GM23338 (cell line): Measurements from ENCODE around the gene CPLX1. TPM values are rescaled to one million over a fixed set of nuclear protein-coding genes. Genes with fewer than 3 reads are reported as not detected.

Source experiments
- ATAC-seq: fragments of 200-7000 bp; cut with Tn5 transposase; 3 replicates; pipeline ENCODE4 v1.9.1; 2020
- DNase-seq: peaks from one replicate; pipeline ENCODE4 v3.0.0-alpha.2; 2015; ENCODE audit warnings: low spot score
- H2AFZ ChIP-seq: fragments of 200-600 bp; sonication (generic); 2 replicates; pipeline ENCODE4 v1.8.0; 2016; ENCODE audit warnings: antibody characterized with exemption, mild to moderate bottlenecking, moderate library complexity
- H3F3A ChIP-seq: fragments of 200-600 bp; sonication (generic); replicated peaks from 2 replicates; pipeline ENCODE4 v1.8.0; 2017; ENCODE audit warnings: antibody characterized with exemption, mixed run types, low read depth
- H3K27ac ChIP-seq: fragments of 200-600 bp; sonication (generic); 2 replicates; pipeline ENCODE4 v1.6.1; 2016; ENCODE audit warnings: low read depth
- H3K27me3 ChIP-seq: fragments of 200-600 bp; sonication (generic); 2 replicates; pipeline ENCODE4 v1.8.0; 2016; ENCODE audit warnings: mild to moderate bottlenecking, mixed run types, moderate library complexity; ENCODE audit not compliant: insufficient read depth
- H3K36me3 ChIP-seq: fragments of 200-600 bp; sonication (generic); 2 replicates; pipeline ENCODE4 v1.8.0; 2016; ENCODE audit warnings: mild to moderate bottlenecking; ENCODE audit not compliant: insufficient read depth
- H3K4me1 ChIP-seq: fragments of 200-600 bp; sonication (generic); 2 replicates; pipeline ENCODE4 v1.8.0; 2016; ENCODE audit warnings: mild to moderate bottlenecking, moderate library complexity; ENCODE audit not compliant: insufficient read depth
- H3K4me2 ChIP-seq: fragments of 200-600 bp; sonication (generic); 2 replicates; pipeline ENCODE4 v1.7.1; 2017; ENCODE audit warnings: mixed run types
- H3K4me3 ChIP-seq: fragments of 200-600 bp; sonication (generic); 2 replicates; pipeline ENCODE4 v1.6.1; 2016; ENCODE audit warnings: mixed run types
- H3K79me2 ChIP-seq: fragments of 200-600 bp; sonication (generic); replicated peaks from 2 replicates; pipeline ENCODE4 v1.8.0; 2017; ENCODE audit warnings: mild to moderate bottlenecking; ENCODE audit not compliant: insufficient read depth
- H3K9me2 ChIP-seq: fragments of 200-600 bp; sonication (generic); 2 replicates; pipeline ENCODE4 v1.8.0; 2017; ENCODE audit not compliant: insufficient read depth
- H4K20me1 ChIP-seq: fragments of 200-600 bp; sonication (generic); replicated peaks from 2 replicates; pipeline ENCODE4 v1.8.0; 2017; ENCODE audit warnings: mild to moderate bottlenecking; ENCODE audit not compliant: insufficient read depth
- H3K27ac Mint-ChIP-seq: 2 replicates; pipeline ENCODE4 v1.8.0; 2020; ENCODE audit warnings: inconsistent platforms, mild to moderate bottlenecking, moderate library complexity, mixed read lengths
- H3K27me3 Mint-ChIP-seq: 3 replicates; pipeline ENCODE4 v1.8.0; 2022; ENCODE audit warnings: low read depth, mild to moderate bottlenecking, moderate library complexity, mixed read lengths, inconsistent platforms; ENCODE audit not compliant: insufficient read depth, poor library complexity
- H3K36me3 Mint-ChIP-seq: 3 replicates; pipeline ENCODE4 v1.8.0; 2021; ENCODE audit warnings: low read depth, mild to moderate bottlenecking, inconsistent platforms, moderate library complexity, mixed read lengths
- H3K4me1 Mint-ChIP-seq: 3 replicates; pipeline ENCODE4 v1.8.0; 2020; ENCODE audit warnings: mild to moderate bottlenecking, inconsistent platforms, mixed read lengths
- H3K4me3 Mint-ChIP-seq: 3 replicates; pipeline ENCODE4 v1.8.0; 2021; ENCODE audit warnings: moderate library complexity, mild to moderate bottlenecking, inconsistent platforms, mixed read lengths
- H3K9me3 Mint-ChIP-seq: 3 replicates; pipeline ENCODE4 v1.8.0; 2020; ENCODE audit warnings: moderate library complexity, mild to moderate bottlenecking, inconsistent platforms, mixed read lengths
- CREB1 ChIP-seq: fragments of 250-450 bp; sonication (Bioruptor Pico); IDR thresholded peaks from 2 replicates; pipeline ENCODE4 v1.5.0; 2020; ENCODE audit warnings: low read depth, mild to moderate bottlenecking, moderate library complexity
- ETS1 ChIP-seq: IDR thresholded peaks from 2 replicates; pipeline ENCODE4 v1.6.1; 2016; ENCODE audit warnings: antibody characterized with exemption
- EZH2 ChIP-seq: fragments of 200-600 bp; sonication (generic); IDR thresholded peaks from one replicate; pipeline ENCODE4 v1.8.0; 2017; ENCODE audit warnings: antibody characterized with exemption, mild to moderate bottlenecking, low read depth; ENCODE audit not compliant: unreplicated experiment
- EZH2phosphoT487 ChIP-seq: fragments of 200-600 bp; sonication (generic); IDR thresholded peaks from one replicate; pipeline ENCODE4 v1.8.1; 2018; ENCODE audit warnings: antibody characterized with exemption; ENCODE audit not compliant: unreplicated experiment
- NANOG ChIP-seq: IDR thresholded peaks from 2 replicates; pipeline ENCODE4 v1.6.1; 2016; ENCODE audit warnings: antibody characterized with exemption, borderline replicate concordance
- POLR2AphosphoS5 ChIP-seq: IDR thresholded peaks from 2 replicates; pipeline ENCODE4 v1.6.1; 2016; ENCODE audit warnings: antibody characterized with exemption, low read depth
- REST ChIP-seq: IDR thresholded peaks from one replicate; pipeline ENCODE4 v1.6.1; 2018; ENCODE audit warnings: antibody characterized with exemption; ENCODE audit not compliant: unreplicated experiment
- STAT1 ChIP-seq: IDR thresholded peaks from one replicate; pipeline ENCODE4 v1.6.1; 2016; ENCODE audit warnings: antibody characterized with exemption; ENCODE audit not compliant: unreplicated experiment
- ZNF114 ChIP-seq: fragments of 250-450 bp; sonication (Bioruptor Pico); IDR thresholded peaks from 2 replicates; pipeline ENCODE4 v1.5.0; 2020; ENCODE audit warnings: mild to moderate bottlenecking, moderate library complexity
- ZNF462 ChIP-seq: fragments of 250-450 bp; sonication (Bioruptor Pico); IDR thresholded peaks from 2 replicates; pipeline ENCODE4 v1.5.0; 2020; ENCODE audit warnings: mild to moderate bottlenecking, moderate library complexity
- polyA plus RNA-seq: library from polyadenylated mRNA; unstranded; fragments of >200 nt; fragmentation: Nextera tagmentation; extraction: Ambion mirVana; gene quantifications from 2 replicates; pipeline ENCODE4 v1.2.1, GENCODE V29; 2016
- total RNA-seq: library from RNA; depleted of rRNA; stranded (reverse); fragments of >200 nt; shearing (Covaris generic); gene quantifications from 2 replicates; pipeline ENCODE4 v1.2.3, GENCODE V29; 2014
- TF ChIP-seq, protein P1 (sequence below), 2 experiments: fragments of 200-600 bp in 1 of 2; sonication (generic) in 1 of 2; conservative IDR thresholded peaks; 2 replicates each; pipeline versions ENCODE4 v1.5.1 to v1.6.1; 2016 to 2017; ENCODE audit warnings: antibody characterized with exemption in 2 of 2, low read depth in 2 of 2, mild to moderate bottlenecking in 2 of 2, moderate library complexity in 1 of 2

The CPLX1 gene
- total and polyA plus RNA-seq, 2 experiments from 2014 or later: 0.86 to 0.97 TPM

DNA sequence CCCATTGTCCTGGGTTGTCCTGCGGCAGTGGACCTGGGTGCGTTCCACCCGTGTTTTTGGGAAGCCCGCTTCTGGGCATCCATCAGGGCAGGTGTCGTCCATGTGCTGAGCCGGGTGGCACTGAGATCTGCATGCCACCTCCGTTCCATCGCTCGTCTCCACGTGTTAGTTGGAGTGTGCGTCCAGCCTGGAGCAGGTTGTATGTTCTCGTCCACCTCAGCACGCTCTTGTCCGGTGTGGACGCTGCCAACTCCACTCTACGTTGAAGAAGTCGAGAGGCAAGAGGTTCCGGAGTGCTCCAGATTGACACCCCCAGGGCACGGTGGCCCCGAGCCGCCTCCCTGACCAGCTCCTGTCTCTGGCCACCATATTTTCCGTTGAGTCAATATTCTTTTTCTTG, 86.4 kb downstream of the CPLX1 start (continued):
- TF ChIP-seq CREB1 (no peak), ETS1 (no peak)
- TF ChIP-seq, protein P1, sequence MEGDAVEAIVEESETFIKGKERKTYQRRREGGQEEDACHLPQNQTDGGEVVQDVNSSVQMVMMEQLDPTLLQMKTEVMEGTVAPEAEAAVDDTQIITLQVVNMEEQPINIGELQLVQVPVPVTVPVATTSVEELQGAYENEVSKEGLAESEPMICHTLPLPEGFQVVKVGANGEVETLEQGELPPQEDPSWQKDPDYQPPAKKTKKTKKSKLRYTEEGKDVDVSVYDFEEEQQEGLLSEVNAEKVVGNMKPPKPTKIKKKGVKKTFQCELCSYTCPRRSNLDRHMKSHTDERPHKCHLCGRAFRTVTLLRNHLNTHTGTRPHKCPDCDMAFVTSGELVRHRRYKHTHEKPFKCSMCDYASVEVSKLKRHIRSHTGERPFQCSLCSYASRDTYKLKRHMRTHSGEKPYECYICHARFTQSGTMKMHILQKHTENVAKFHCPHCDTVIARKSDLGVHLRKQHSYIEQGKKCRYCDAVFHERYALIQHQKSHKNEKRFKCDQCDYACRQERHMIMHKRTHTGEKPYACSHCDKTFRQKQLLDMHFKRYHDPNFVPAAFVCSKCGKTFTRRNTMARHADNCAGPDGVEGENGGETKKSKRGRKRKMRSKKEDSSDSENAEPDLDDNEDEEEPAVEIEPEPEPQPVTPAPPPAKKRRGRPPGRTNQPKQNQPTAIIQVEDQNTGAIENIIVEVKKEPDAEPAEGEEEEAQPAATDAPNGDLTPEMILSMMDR (conservative IDR thresholded peaks at IDR 0.05; ENCODE audit: low read depth in 2 of 2): no peak

- Histone ChIP-seq H3K4me1 (no peaks in the 10 kb centered on the region), H3K27ac (no peak overlapping the region), H3K4me2 (no peak overlapping the region), H2AFZ (no peak overlapping the region), H3K36me3 (peaks cover 22% of the 10 kb centered on the region), H3K4me3 (no peak overlapping the region), H3K79me2 (no peaks in the 10 kb centered on the region), H3F3A (no peaks in the 10 kb centered on the region; the same call in 1 of the 2 replicates), H4K20me1 (peaks cover 10% of the 10 kb centered on the region; the same call in 1 of the 2 replicates), H3K27me3 (no peaks in the 10 kb centered on the region), H3K9me2 (no peaks in the 10 kb centered on the region)
- H3K4me1 Mint-ChIP-seq: no peaks in the 10 kb centered on the region
- DNase-seq (no peak), ATAC-seq (no peak)
- H3K4me3 Mint-ChIP-seq: no peak overlapping the region
- peaks cover 21% of the 10 kb centered on the region for H3K27me3 Mint-ChIP-seq
- peaks cover 45% of the 10 kb centered on the region for H3K36me3 Mint-ChIP-seq
- no peak overlapping the region for H3K27ac Mint-ChIP-seq
- H3K9me3 Mint-ChIP-seq: 0 out of 3 replicates have a peak, but pooled peaks cover under 1% of the 10 kb centered on the region
- TF ChIP-seq REST (no peak), EZH2 (no peak), STAT1 (no peak), ZNF462 (CRISPR knock-in tag) (no peak), ZNF114 (CRISPR knock-in tag) (no peak), EZH2phosphoT487 (no peak), ETS1 (no peak), POLR2AphosphoS5 (no peak), NANOG (no peak)
Measured at GRCh38 chr4:738781-739280, 87.1 kb downstream of the CPLX1 start.
